ENCODE measurements around the gene PCSK7. TPM values are rescaled to one million over a fixed set of nuclear protein-coding genes. Genes with fewer than 3 reads are reported as not detected.
A peak's percentile ranks its signal among the peaks of the same experiment; 100 is the strongest.

Gene PCSK7
- total and polyA plus RNA-seq, 2 experiments from 2014 or later: 31.7 to 46.6 TPM

DNA sequence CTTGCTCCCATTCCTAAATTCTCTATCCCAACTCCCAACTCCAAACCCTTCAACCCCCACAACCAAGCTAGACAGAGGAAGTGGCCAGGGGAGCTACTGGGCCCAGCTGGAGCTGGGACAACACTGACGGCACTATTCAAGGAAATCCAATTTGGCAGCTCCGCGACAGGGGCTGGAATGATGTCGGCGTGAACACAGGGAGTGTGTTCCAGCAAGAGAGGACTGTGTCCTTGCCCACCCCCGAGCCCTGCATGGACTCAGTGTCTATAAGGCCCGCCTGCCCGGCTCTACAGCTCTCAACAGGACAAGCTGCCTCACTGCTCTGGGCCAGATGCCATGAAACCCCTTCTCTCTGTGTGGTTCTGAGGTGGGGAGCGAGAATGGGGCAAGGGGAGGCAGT is 11.3 kb downstream of the PCSK7 start:
- H3K27me3 ChIP-seq: no peaks in the 10 kb centered on the region
- TF ChIP-seq, protein P1, sequence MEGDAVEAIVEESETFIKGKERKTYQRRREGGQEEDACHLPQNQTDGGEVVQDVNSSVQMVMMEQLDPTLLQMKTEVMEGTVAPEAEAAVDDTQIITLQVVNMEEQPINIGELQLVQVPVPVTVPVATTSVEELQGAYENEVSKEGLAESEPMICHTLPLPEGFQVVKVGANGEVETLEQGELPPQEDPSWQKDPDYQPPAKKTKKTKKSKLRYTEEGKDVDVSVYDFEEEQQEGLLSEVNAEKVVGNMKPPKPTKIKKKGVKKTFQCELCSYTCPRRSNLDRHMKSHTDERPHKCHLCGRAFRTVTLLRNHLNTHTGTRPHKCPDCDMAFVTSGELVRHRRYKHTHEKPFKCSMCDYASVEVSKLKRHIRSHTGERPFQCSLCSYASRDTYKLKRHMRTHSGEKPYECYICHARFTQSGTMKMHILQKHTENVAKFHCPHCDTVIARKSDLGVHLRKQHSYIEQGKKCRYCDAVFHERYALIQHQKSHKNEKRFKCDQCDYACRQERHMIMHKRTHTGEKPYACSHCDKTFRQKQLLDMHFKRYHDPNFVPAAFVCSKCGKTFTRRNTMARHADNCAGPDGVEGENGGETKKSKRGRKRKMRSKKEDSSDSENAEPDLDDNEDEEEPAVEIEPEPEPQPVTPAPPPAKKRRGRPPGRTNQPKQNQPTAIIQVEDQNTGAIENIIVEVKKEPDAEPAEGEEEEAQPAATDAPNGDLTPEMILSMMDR (IDR thresholded peaks at IDR 0.05; ENCODE audit: low read depth, low read length): no peak
- H3K4me3 ChIP-seq: no peak overlapping the region
- H3K4me1 ChIP-seq (ENCODE audit: low read depth): peaks cover 27% of the 10 kb centered on the region
- DNase-seq (ENCODE audit: low read depth in 1 of 2, low spot score in 1 of 2): peak in 1 of 2 donors; percentile 73
- H3K27ac ChIP-seq: peak overlapping the region; percentile 94
- H3K9me3 ChIP-seq (ENCODE audit: low read depth): no peaks in the 10 kb centered on the region
- peaks cover 8% of the 10 kb centered on the region for H3K36me3 ChIP-seq

DNA sequence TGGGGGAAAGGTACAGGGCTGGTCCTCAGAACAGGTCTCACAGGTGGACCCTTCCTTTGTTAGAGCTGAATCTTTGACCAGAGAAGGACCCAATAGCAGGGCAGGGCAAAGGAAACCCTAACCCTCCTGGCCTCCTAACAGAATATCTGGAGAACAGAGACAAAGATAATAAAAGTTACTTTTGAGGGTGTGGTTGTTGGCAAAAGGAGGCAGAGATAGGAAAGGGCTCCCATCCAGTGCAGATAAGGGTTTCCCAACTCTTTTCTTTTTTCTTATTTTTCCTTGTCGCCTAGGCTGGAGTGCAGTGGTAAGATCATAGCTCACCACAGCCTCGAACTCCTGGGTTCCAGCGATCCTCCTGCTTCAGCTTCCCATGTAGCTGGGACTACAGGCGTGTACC is 11.9 kb downstream of the PCSK7 start:
- Histone ChIP-seq H3K9me3 (ENCODE audit: low read depth) (no peaks in the 10 kb centered on the region), H3K27ac (no peak overlapping the region)
- DNase-seq (ENCODE audit: low read depth in 1 of 2, low spot score in 1 of 2): no peak

DNA sequence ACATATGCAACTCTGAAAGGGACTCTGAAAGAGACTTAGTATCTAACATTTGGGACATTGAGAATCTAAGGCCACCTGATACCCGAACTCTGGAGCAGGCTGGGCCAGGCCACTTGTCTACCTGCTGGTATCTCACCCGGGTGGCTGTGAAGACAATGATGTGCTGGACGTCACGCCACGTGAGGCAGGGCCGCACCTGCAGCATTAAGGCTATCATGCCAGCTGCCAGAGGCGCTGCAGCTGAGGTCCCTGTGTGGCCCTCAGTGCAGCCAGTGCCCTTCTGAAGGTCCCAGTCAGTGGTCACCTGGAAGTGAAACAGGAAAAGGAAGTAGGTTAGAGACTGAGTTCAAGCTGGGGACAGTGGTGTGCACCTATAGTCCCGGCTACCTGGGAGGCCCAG is 12.4 kb downstream of the PCSK7 start:
- Histone ChIP-seq H3K36me3 (peaks cover 8% of the 10 kb centered on the region), H3K4me1 (ENCODE audit: low read depth) (peaks cover 23% of the 10 kb centered on the region), H3K27ac (no peak overlapping the region)

More for the DNA sequence above, 11.9 kb downstream of the PCSK7 start:
- Histone ChIP-seq H3K4me1 (ENCODE audit: low read depth) (peaks cover 27% of the 10 kb centered on the region), H3K27me3 (no peaks in the 10 kb centered on the region), H3K36me3 (peaks cover 8% of the 10 kb centered on the region), H3K4me3 (no peak overlapping the region)
- TF ChIP-seq, protein P1 (IDR thresholded peaks at IDR 0.05; ENCODE audit: low read depth, low read length): no peak

DNA sequence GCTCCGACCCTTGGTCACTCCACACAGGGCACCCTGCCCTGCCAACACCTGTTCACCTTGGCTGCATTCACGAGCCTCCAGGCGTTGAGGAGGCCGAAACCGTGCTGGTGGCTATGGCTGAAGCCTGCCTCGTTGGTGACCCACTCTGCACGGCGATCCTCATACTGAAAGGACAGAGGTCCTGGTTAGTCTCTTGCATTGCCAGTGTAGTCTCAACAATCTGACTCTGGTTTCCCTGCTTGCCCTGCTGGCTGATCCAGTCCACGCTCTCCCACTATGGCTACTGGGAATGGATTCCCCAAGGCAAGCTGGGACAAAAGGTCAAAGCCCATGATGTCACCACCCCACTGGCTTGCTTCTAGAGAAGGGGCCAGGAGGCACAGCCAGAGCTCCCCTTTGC is 12.9 kb downstream of the PCSK7 start:
- TF ChIP-seq, protein P1 (IDR thresholded peaks at IDR 0.05; ENCODE audit: low read depth, low read length): no peak
- Histone ChIP-seq H3K4me1 (ENCODE audit: low read depth) (peaks cover 20% of the 10 kb centered on the region), H3K27ac (no peak overlapping the region), H3K27me3 (no peaks in the 10 kb centered on the region), H3K4me3 (no peak overlapping the region), H3K9me3 (ENCODE audit: low read depth) (no peaks in the 10 kb centered on the region), H3K36me3 (peaks cover 8% of the 10 kb centered on the region)
- DNase-seq (ENCODE audit: low read depth in 1 of 2, low spot score in 1 of 2): no peak

More for the DNA sequence above, 12.4 kb downstream of the PCSK7 start:
- DNase-seq (ENCODE audit: low read depth in 1 of 2, low spot score in 1 of 2): no peak
- H3K27me3 ChIP-seq: no peaks in the 10 kb centered on the region
- TF ChIP-seq, protein P1 (IDR thresholded peaks at IDR 0.05; ENCODE audit: low read depth, low read length): no peak
- H3K9me3 ChIP-seq (ENCODE audit: low read depth): no peaks in the 10 kb centered on the region
- no peak overlapping the region for H3K4me3 ChIP-seq

DNA sequence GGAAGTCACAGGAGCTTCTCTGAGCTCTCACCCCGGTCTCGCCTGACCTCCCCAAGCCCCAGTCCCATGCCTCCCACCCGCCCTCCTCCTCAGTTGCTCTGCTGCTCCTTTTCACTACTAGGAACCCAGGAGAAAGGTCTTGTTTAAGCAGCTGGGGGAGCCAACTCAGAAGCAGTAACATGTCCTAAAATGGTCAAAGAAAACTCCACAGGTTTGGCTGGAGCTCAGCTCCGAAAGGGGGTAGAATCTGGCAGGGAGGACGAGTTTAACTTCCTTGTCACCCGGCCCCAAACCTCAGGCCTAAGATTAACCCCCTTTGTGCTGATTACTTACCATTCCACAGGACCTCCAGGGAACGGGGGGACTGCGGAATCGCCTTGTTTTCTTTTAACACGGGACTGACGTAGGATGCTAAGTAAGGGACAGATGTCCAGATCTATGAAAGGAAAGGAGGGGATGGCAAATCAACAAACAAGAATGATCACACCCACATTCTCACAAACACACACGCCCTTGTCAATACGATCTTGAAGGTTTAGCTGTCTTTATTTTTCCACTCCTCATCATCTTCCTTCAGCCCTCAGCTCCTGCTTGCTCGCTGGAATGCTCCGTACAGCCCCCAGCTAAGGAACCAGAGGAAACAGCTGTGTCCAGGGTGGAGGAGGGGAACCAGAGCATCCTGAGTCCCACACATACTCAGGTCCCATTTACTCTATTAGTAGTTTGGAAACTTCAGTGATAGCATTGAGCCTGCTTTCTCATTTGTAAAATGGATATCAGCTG is 13.5 kb downstream of the PCSK7 start:
- TF ChIP-seq, protein P1 (IDR thresholded peaks at IDR 0.05; ENCODE audit: low read depth, low read length): no peak
- Histone ChIP-seq H3K4me1 (ENCODE audit: low read depth) (peaks cover 20% of the 10 kb centered on the region), H3K4me3 (no peak overlapping the region), H3K9me3 (ENCODE audit: low read depth) (no peaks in the 10 kb centered on the region), H3K27me3 (no peaks in the 10 kb centered on the region), H3K27ac (no peak overlapping the region), H3K36me3 (peaks cover 8% of the 10 kb centered on the region)
- peak in 1 of 2 donors; percentile 97 for DNase-seq (ENCODE audit: low read depth in 1 of 2, low spot score in 1 of 2)
